Mesendoderm (in vitro differentiated cells): Measurements from ENCODE around the gene MID1.
A peak's percentile ranks its signal among the peaks of the same experiment; 100 is the strongest.

ENCODE experiments used
- DNase-seq: peaks from one replicate; pipeline ENCODE4 v3.0.0; 2013
- H2AK5ac ChIP-seq: 2 replicates; pipeline ENCODE4 v1.6.1; 2013; ENCODE audit warnings: low read length, inconsistent platforms
- H2BK120ac ChIP-seq: 2 replicates; pipeline ENCODE4 v1.6.1; 2013; ENCODE audit warnings: low read depth, mild to moderate bottlenecking, low read length, moderate library complexity, mixed read lengths
- H2BK15ac ChIP-seq: replicated peaks from 2 replicates; pipeline ENCODE4 v1.6.1; 2013; ENCODE audit warnings: low read depth, mild to moderate bottlenecking, moderate library complexity
- H2BK5ac ChIP-seq: 2 replicates; pipeline ENCODE4 v1.6.1; 2013; ENCODE audit warnings: low read length, inconsistent platforms
- H3K18ac ChIP-seq: 2 replicates; pipeline ENCODE4 v1.6.1; 2013; ENCODE audit warnings: mild to moderate bottlenecking, low read length, mixed read lengths
- H3K23ac ChIP-seq: one replicate; pipeline ENCODE4 v1.6.1; 2013; ENCODE audit warnings: low read length
- H3K27ac ChIP-seq: 2 replicates; pipeline ENCODE4 v1.5.1; 2013; ENCODE audit warnings: low read depth, mild to moderate bottlenecking, inconsistent platforms, low read length, moderate library complexity
- H3K27me3 ChIP-seq: 2 replicates; pipeline ENCODE4 v1.6.1; 2013; ENCODE audit warnings: low read length, control low read depth, mild to moderate bottlenecking, inconsistent platforms; ENCODE audit not compliant: insufficient read depth, poor library complexity
- H3K36me3 ChIP-seq: 2 replicates; pipeline ENCODE4 v1.6.1; 2013; ENCODE audit warnings: low read length, inconsistent platforms; ENCODE audit not compliant: control insufficient read depth, insufficient read depth
- H3K4ac ChIP-seq: one replicate; pipeline ENCODE4 v1.6.1; 2013; ENCODE audit warnings: low read depth, mild to moderate bottlenecking, low read length, moderate library complexity
- H3K4me1 ChIP-seq: 2 replicates; pipeline ENCODE4 v1.6.1; 2013; ENCODE audit warnings: low read depth, low read length, inconsistent platforms; ENCODE audit not compliant: control insufficient read depth
- H3K4me2 ChIP-seq: 2 replicates; pipeline ENCODE4 v1.6.1; 2013; ENCODE audit warnings: low read length
- H3K4me3 ChIP-seq: 2 replicates; pipeline ENCODE4 v1.5.1; 2013; ENCODE audit warnings: mild to moderate bottlenecking, low read length
- H3K56ac ChIP-seq: one replicate; pipeline ENCODE4 v1.6.1; 2013; ENCODE audit warnings: low read length
- H3K79me1 ChIP-seq: 2 replicates; pipeline ENCODE4 v1.6.1; 2013; ENCODE audit warnings: low read length, inconsistent platforms
- H3K79me2 ChIP-seq: 2 replicates; pipeline ENCODE4 v1.6.1; 2013; ENCODE audit warnings: mild to moderate bottlenecking, low read length; ENCODE audit not compliant: control insufficient read depth, insufficient read depth
- H3K9ac ChIP-seq: 2 replicates; pipeline ENCODE4 v1.6.1; 2013; ENCODE audit warnings: low read length, inconsistent platforms
- H4K5ac ChIP-seq: one replicate; pipeline ENCODE4 v1.6.1; 2013; ENCODE audit warnings: low read length
- H4K8ac ChIP-seq: one replicate; pipeline ENCODE4 v1.6.1; 2013; ENCODE audit warnings: low read depth, mild to moderate bottlenecking, control low read depth, low read length, moderate library complexity
- WGBS: extraction: QIAGEN DNeasy Blood & Tissue Kit; methylation state at CpG from one replicate; pipeline ENCODE4 v1.1.7; 2013; ENCODE audit warnings: low lambda C conversion rate, missing lambda C conversion rate; ENCODE audit not compliant: insufficient coverage; ENCODE audit errors: extremely low coverage; 5-methylcytosine and 5-hydroxymethylcytosine counted together

Gene MID1

GRCh38 chrX:10526451-10526850 is 93.9 kb downstream of the MID1 start:
- no peak overlapping the region for H3K27ac ChIP-seq
- no peaks in the 10 kb centered on the region for H3K27me3 ChIP-seq
- H2AK5ac ChIP-seq = no peak overlapping the region
- H3K79me2 ChIP-seq = no peaks in the 10 kb centered on the region
- H3K56ac ChIP-seq = no peak overlapping the region
- no peak overlapping the region for H3K4ac ChIP-seq
- H3K79me1 ChIP-seq = no peaks in the 10 kb centered on the region
- H3K18ac ChIP-seq = no peak overlapping the region
- H2BK5ac ChIP-seq = no peak overlapping the region
- H3K9ac ChIP-seq = no peak overlapping the region
- no peak overlapping the region for H4K5ac ChIP-seq
- H2BK120ac ChIP-seq = no peak overlapping the region
- no peak overlapping the region for H4K8ac ChIP-seq
- no CpG with 5 or more reads among the region's 1 CpG for WGBS
- H3K4me2 ChIP-seq = no peak overlapping the region
- H3K4me1 ChIP-seq = no peaks in the 10 kb centered on the region
- H3K23ac ChIP-seq = no peak overlapping the region
- H3K4me3 ChIP-seq = no peak overlapping the region
- no peak for DNase-seq
- H3K36me3 ChIP-seq = no peaks in the 10 kb centered on the region
- H2BK15ac ChIP-seq = no peak overlapping the region

GRCh38 chrX:10525381-10526120 is 94.8 kb downstream of the MID1 start:
- Histone ChIP-seq H3K9ac (no peak overlapping the region), H4K5ac (no peak overlapping the region), H3K23ac (no peak overlapping the region), H2BK5ac (no peak overlapping the region), H3K4ac (no peak overlapping the region), H3K56ac (no peak overlapping the region), H3K27ac (no peak overlapping the region), H2BK120ac (no peak overlapping the region), H2AK5ac (no peak overlapping the region), H3K79me1 (no peaks in the 10 kb centered on the region), H3K79me2 (no peaks in the 10 kb centered on the region), H3K4me1 (no peaks in the 10 kb centered on the region), H2BK15ac (no peak overlapping the region), H3K36me3 (no peaks in the 10 kb centered on the region), H3K27me3 (no peaks in the 10 kb centered on the region), H4K8ac (no peak overlapping the region), H3K4me2 (no peak overlapping the region), H3K18ac (no peak overlapping the region), H3K4me3 (no peak overlapping the region)
- WGBS = 100% methylated on average over 1 of the region's 6 CpGs
- DNase-seq = no peak

- H3K27ac ChIP-seq = no peak overlapping the region
- H3K79me1 ChIP-seq = no peaks in the 10 kb centered on the region
- no peak overlapping the region for H3K4me2 ChIP-seq
- H2BK15ac ChIP-seq = no peak overlapping the region
- H3K4me1 ChIP-seq = no peaks in the 10 kb centered on the region
- H3K4ac ChIP-seq = no peak overlapping the region
- H3K4me3 ChIP-seq = no peak overlapping the region
- no peak overlapping the region for H4K5ac ChIP-seq
- no peak overlapping the region for H3K9ac ChIP-seq
- no CpG with 5 or more reads among the region's 1 CpG for WGBS
- H3K27me3 ChIP-seq = no peaks in the 10 kb centered on the region
- H2BK120ac ChIP-seq = no peak overlapping the region
- no peak overlapping the region for H3K18ac ChIP-seq
- no peak overlapping the region for H2AK5ac ChIP-seq
- H3K56ac ChIP-seq = no peak overlapping the region
- no peak for DNase-seq
- no peak overlapping the region for H3K23ac ChIP-seq
- no peaks in the 10 kb centered on the region for H3K79me2 ChIP-seq
- H2BK5ac ChIP-seq = no peak overlapping the region
- no peaks in the 10 kb centered on the region for H3K36me3 ChIP-seq
- no peak overlapping the region for H4K8ac ChIP-seq
Observed at GRCh38 chrX:10524578-10524977, 95.8 kb downstream of the MID1 start.

- no peak overlapping the region for H4K8ac ChIP-seq
- H2BK5ac ChIP-seq = no peak overlapping the region
- peak; percentile 34 for DNase-seq
Observed at GRCh38 chrX:10519761-10520160, 100.6 kb downstream of the MID1 start.

GRCh38 chrX:10519278-10519677 is 101.1 kb downstream of the MID1 start:
- Histone ChIP-seq H4K8ac (no peak overlapping the region), H3K56ac (no peak overlapping the region), H3K36me3 (no peaks in the 10 kb centered on the region), H2BK5ac (no peak overlapping the region), H3K9ac (no peak overlapping the region), H3K23ac (no peak overlapping the region), H3K4ac (no peak overlapping the region), H3K4me2 (no peak overlapping the region), H3K27me3 (no peaks in the 10 kb centered on the region), H3K4me3 (no peak overlapping the region), H3K27ac (no peak overlapping the region), H2BK120ac (no peak overlapping the region), H3K4me1 (no peaks in the 10 kb centered on the region), H3K79me2 (no peaks in the 10 kb centered on the region), H3K79me1 (no peaks in the 10 kb centered on the region), H2AK5ac (no peak overlapping the region), H4K5ac (no peak overlapping the region), H3K18ac (no peak overlapping the region), H2BK15ac (no peak overlapping the region)
- no peak for DNase-seq

More at GRCh38 chrX:10519761-10520160, 100.6 kb downstream of the MID1 start:
- no peak overlapping the region for H3K23ac ChIP-seq
- H2AK5ac ChIP-seq = no peak overlapping the region
- no peak overlapping the region for H2BK120ac ChIP-seq
- no peaks in the 10 kb centered on the region for H3K36me3 ChIP-seq
- no peak overlapping the region for H3K56ac ChIP-seq
- no peak overlapping the region for H3K4me3 ChIP-seq
- no peak overlapping the region for H2BK15ac ChIP-seq
- H3K4me2 ChIP-seq = no peak overlapping the region
- no peak overlapping the region for H4K5ac ChIP-seq
- no peaks in the 10 kb centered on the region for H3K79me2 ChIP-seq
- H3K9ac ChIP-seq = no peak overlapping the region
- no peak overlapping the region for H3K27ac ChIP-seq
- no peaks in the 10 kb centered on the region for H3K4me1 ChIP-seq
- no peak overlapping the region for H3K4ac ChIP-seq
- H3K79me1 ChIP-seq = no peaks in the 10 kb centered on the region
- H3K18ac ChIP-seq = no peak overlapping the region
- no peaks in the 10 kb centered on the region for H3K27me3 ChIP-seq

GRCh38 chrX:10518073-10518472 is 102.3 kb downstream of the MID1 start:
- no peaks in the 10 kb centered on the region for H3K79me2 ChIP-seq
- H3K23ac ChIP-seq = no peak overlapping the region
- WGBS = no CpG with 5 or more reads among the region's 2 CpGs
- H2BK120ac ChIP-seq = no peak overlapping the region
- no peak overlapping the region for H2AK5ac ChIP-seq
- H2BK5ac ChIP-seq = no peak overlapping the region
- no peak overlapping the region for H4K5ac ChIP-seq
- no peaks in the 10 kb centered on the region for H3K36me3 ChIP-seq
- no peak for DNase-seq
- no peak overlapping the region for H3K56ac ChIP-seq
- no peaks in the 10 kb centered on the region for H3K79me1 ChIP-seq
- no peak overlapping the region for H3K9ac ChIP-seq
- no peak overlapping the region for H4K8ac ChIP-seq
- H3K4ac ChIP-seq = no peak overlapping the region
- no peak overlapping the region for H2BK15ac ChIP-seq
- H3K4me3 ChIP-seq = no peak overlapping the region
- no peaks in the 10 kb centered on the region for H3K27me3 ChIP-seq
- H3K4me2 ChIP-seq = no peak overlapping the region
- no peak overlapping the region for H3K27ac ChIP-seq
- no peaks in the 10 kb centered on the region for H3K4me1 ChIP-seq
- no peak overlapping the region for H3K18ac ChIP-seq
